ENCODE measurements around the gene ADAD2.

Gene ADAD2

DNA sequence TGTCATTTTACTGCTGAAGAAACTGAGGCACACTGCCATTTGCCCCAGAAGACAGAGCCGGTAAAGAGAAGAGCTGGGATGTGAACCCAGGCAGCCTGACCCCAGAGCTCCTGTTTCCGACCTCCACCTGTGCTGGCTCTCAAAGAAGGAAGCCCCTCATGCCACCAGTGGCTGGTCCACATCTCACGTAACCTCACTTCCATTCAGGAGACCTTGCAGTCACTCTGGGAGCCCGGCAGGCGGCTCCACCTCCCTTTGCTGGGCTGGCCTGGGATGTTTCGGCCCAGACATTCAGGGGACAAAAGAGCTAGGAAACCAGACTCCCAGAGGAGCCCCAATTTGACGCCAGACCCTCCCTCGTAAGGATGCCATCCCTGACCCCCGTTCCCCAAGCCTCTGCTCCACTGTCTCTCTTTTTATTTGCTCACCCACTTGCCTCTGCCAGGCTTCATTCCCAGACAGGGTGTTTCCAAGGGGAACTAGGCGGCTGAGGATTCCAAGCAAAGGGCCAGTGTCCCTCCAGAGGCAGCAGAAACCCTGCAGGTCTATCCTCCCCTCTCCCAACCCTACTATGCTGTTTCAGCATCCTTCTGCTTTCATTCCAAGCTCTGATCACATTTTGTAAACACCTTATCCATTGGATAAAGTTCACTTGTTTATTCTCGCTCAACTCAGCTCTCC is 6.9 kb upstream of the ADAD2 start:
- POLR2A ChIA-PET: interaction anchor here (1.0 kb wide), 1 partner anchor 8 kb away, joined by 3 read pairs; no protein-coding TSS in a partner anchor

GRCh38 chr16:84184775-84185174 is 6.2 kb upstream of the ADAD2 start:
- H3K4me1 ChIP-seq (ENCODE audit: control insufficient read depth, insufficient read depth, low read length): no peaks in the 10 kb centered on the region
- CTCF ChIA-PET: interaction anchor here (1.0 to 1.5 kb wide), 4 partner anchors 40 to 302 kb away, joined by 3 to 4 read pairs (median 3); partner anchors contain the start of gene HSDL1
- POLR2A ChIA-PET: no interaction called here
- H3K36me3 ChIP-seq (ENCODE audit: control insufficient read depth in 2 of 2, insufficient read depth in 1 of 2, low read length in 2 of 2): peaks cover 0 to 56% of the 10 kb centered on the region in 2 experiments; a peak in 2 of 3 replicates
- no peak overlapping the region for H3K4me3 ChIP-seq (ENCODE audit: low read depth, low read length)
- no peak overlapping the region for H3K27ac ChIP-seq (ENCODE audit: extremely low read depth, low read depth, low read length)
- TF ChIP-seq ZNF433 (tag by site-specific recombination; IDR thresholded peaks at IDR 0.05; ENCODE audit: low read depth) (no peak), ZNF311 (tag by site-specific recombination; IDR thresholded peaks at IDR 0.05; ENCODE audit: borderline replicate concordance) (no peak), ZFP3 (tag by site-specific recombination; IDR thresholded peaks at IDR 0.05; ENCODE audit: low read depth) (no peak), ZNF146 (tag by site-specific recombination; IDR thresholded peaks at IDR 0.05) (no peak), ZNF174 (tag by site-specific recombination; IDR thresholded peaks at IDR 0.05) (no peak), ZNF473 (tag by site-specific recombination; IDR thresholded peaks at IDR 0.05) (no peak), ZNF837 (tag by site-specific recombination; IDR thresholded peaks at IDR 0.05) (no peak), ZNF266 (tag by site-specific recombination; IDR thresholded peaks at IDR 0.05; ENCODE audit: low read depth) (no peak), ZNF324 (tag by site-specific recombination; IDR thresholded peaks at IDR 0.05) (no peak), ZNF544 (tag by site-specific recombination; IDR thresholded peaks at IDR 0.05) (no peak), ZNF394 (tag by site-specific recombination; IDR thresholded peaks at IDR 0.05; ENCODE audit: borderline replicate concordance) (no peak), ZNF707 (tag by site-specific recombination; IDR thresholded peaks at IDR 0.05) (no peak), KLF16 (tag by site-specific recombination; IDR thresholded peaks at IDR 0.05) (no peak), ZNF692 (tag by site-specific recombination; IDR thresholded peaks at IDR 0.05) (no peak), ZNF645 (tag by site-specific recombination; IDR thresholded peaks at IDR 0.05) (no peak), SP3 (tag by site-specific recombination; IDR thresholded peaks at IDR 0.05) (no peak), ZNF19 (tag by site-specific recombination; IDR thresholded peaks at IDR 0.05; ENCODE audit: low read depth) (no peak)
- TF ChIP-seq, protein P1, sequence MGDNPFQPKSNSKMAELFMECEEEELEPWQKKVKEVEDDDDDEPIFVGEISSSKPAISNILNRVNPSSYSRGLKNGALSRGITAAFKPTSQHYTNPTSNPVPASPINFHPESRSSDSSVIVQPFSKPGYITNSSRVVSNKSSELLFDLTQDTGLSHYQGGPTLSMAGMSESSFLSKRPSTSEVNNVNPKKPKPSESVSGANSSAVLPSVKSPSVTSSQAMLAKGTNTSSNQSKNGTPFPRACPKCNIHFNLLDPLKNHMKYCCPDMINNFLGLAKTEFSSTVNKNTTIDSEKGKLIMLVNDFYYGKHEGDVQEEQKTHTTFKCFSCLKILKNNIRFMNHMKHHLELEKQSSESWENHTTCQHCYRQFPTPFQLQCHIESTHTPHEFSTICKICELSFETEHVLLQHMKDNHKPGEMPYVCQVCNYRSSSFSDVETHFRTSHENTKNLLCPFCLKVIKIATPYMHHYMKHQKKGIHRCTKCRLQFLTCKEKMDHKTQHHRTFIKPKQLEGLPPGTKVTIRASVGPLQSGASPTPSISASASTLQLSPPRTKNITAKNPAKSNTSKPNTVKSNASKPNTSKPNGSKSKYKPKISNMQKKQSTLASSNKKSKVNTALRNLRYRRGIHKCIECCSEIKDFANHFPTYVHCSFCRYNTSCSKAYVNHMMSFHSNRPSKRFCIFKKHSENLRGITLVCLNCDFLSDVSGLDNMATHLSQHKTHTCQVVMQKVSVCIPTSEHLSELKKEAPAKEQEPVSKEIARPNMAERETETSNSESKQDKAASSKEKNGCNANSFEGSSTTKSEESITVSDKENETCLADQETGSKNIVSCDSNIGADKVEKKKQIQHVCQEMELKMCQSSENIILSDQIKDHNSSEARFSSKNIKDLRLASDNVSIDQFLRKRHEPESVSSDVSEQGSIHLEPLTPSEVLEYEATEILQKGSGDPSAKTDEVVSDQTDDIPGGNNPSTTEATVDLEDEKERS (tag by site-specific recombination; IDR thresholded peaks at IDR 0.05): no peak
- TF ChIP-seq, protein P2, sequence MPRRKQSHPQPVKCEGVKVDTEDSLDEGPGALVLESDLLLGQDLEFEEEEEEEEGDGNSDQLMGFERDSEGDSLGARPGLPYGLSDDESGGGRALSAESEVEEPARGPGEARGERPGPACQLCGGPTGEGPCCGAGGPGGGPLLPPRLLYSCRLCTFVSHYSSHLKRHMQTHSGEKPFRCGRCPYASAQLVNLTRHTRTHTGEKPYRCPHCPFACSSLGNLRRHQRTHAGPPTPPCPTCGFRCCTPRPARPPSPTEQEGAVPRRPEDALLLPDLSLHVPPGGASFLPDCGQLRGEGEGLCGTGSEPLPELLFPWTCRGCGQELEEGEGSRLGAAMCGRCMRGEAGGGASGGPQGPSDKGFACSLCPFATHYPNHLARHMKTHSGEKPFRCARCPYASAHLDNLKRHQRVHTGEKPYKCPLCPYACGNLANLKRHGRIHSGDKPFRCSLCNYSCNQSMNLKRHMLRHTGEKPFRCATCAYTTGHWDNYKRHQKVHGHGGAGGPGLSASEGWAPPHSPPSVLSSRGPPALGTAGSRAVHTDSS (tag by site-specific recombination; IDR thresholded peaks at IDR 0.05): no peak
- TF ChIP-seq, protein P3, sequence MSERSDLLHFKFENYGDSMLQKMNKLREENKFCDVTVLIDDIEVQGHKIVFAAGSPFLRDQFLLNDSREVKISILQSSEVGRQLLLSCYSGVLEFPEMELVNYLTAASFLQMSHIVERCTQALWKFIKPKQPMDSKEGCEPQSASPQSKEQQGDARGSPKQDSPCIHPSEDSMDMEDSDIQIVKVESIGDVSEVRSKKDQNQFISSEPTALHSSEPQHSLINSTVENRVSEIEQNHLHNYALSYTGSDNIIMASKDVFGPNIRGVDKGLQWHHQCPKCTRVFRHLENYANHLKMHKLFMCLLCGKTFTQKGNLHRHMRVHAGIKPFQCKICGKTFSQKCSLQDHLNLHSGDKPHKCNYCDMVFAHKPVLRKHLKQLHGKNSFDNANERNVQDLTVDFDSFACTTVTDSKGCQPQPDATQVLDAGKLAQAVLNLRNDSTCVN (tag by site-specific recombination; optimal IDR thresholded peaks at IDR 0.05): no peak
- no peaks in the 10 kb centered on the region for H3K9me3 ChIP-seq (ENCODE audit: control insufficient read depth, insufficient read depth, low read depth, low read length)

More for the DNA sequence above, 6.9 kb upstream of the ADAD2 start:
- Histone ChIP-seq H3K4me3 (ENCODE audit: low read depth, low read length) (no peak overlapping the region), H3K4me1 (ENCODE audit: control insufficient read depth, insufficient read depth, low read length) (no peaks in the 10 kb centered on the region), H3K9me3 (ENCODE audit: control insufficient read depth, insufficient read depth, low read depth, low read length) (no peaks in the 10 kb centered on the region), H3K36me3 (ENCODE audit: control insufficient read depth in 2 of 2, insufficient read depth in 1 of 2, low read length in 2 of 2) (peaks cover 0 to 62% of the 10 kb centered on the region in 2 experiments; a peak in 2 of 3 replicates), H3K27ac (ENCODE audit: extremely low read depth, low read depth, low read length) (no peak overlapping the region)
- CTCF ChIA-PET: interaction anchor here (0.6 to 1.5 kb wide), 9 partner anchors 18 to 554 kb away, joined by 3 to 4 read pairs (median 3); partner anchors contain the start of gene HSDL1
- TF ChIP-seq ZNF423 (tag by site-specific recombination; IDR thresholded peaks at IDR 0.05): no peak
- no peak for TF ChIP-seq ZNF221 (tag by site-specific recombination; IDR thresholded peaks at IDR 0.05; ENCODE audit: borderline replicate concordance)
- TF ChIP-seq ZNF558 (tag by site-specific recombination; IDR thresholded peaks at IDR 0.05): no peak
- no peak for TF ChIP-seq ZNF610 (tag by site-specific recombination; IDR thresholded peaks at IDR 0.05; ENCODE audit: borderline replicate concordance)
- TF ChIP-seq ZNF133 (tag by site-specific recombination; IDR thresholded peaks at IDR 0.05): no peak
- TF ChIP-seq, protein P4, sequence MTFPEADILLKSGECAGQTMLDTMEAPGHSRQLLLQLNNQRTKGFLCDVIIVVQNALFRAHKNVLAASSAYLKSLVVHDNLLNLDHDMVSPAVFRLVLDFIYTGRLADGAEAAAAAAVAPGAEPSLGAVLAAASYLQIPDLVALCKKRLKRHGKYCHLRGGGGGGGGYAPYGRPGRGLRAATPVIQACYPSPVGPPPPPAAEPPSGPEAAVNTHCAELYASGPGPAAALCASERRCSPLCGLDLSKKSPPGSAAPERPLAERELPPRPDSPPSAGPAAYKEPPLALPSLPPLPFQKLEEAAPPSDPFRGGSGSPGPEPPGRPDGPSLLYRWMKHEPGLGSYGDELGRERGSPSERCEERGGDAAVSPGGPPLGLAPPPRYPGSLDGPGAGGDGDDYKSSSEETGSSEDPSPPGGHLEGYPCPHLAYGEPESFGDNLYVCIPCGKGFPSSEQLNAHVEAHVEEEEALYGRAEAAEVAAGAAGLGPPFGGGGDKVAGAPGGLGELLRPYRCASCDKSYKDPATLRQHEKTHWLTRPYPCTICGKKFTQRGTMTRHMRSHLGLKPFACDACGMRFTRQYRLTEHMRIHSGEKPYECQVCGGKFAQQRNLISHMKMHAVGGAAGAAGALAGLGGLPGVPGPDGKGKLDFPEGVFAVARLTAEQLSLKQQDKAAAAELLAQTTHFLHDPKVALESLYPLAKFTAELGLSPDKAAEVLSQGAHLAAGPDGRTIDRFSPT (tag by site-specific recombination; IDR thresholded peaks at IDR 0.05): no peak

Data from HEK293 (cell line).